Type B pancreatic cell (in vitro differentiated cells): ENCODE data around the gene GRIK4. TPM values are rescaled to one million over a fixed set of nuclear protein-coding genes. Genes with fewer than 3 reads are reported as not detected.

Experiments
- DNase-seq: peaks from one replicate; pipeline ENCODE4 v3.0.0; 2021; ENCODE audit warnings: mixed read lengths; ENCODE audit not compliant: unreplicated experiment; ENCODE audit errors: extremely low spot score
- H3K27ac Mint-ChIP-seq: 2 replicates; pipeline ENCODE4 v1.8.0; 2021; ENCODE audit warnings: mild to moderate bottlenecking, mixed read lengths
- H3K27me3 Mint-ChIP-seq: 2 replicates; pipeline ENCODE4 v1.8.0; 2021; ENCODE audit warnings: mixed read lengths
- H3K36me3 Mint-ChIP-seq: 2 replicates; pipeline ENCODE4 v1.8.0; 2021; ENCODE audit warnings: mixed read lengths
- H3K4me1 Mint-ChIP-seq: one replicate; pipeline ENCODE4 v1.8.0; 2021; ENCODE audit warnings: mixed read lengths; ENCODE audit not compliant: unreplicated experiment
- H3K4me3 Mint-ChIP-seq: 2 replicates; pipeline ENCODE4 v1.8.0; 2021; ENCODE audit warnings: mild to moderate bottlenecking, mixed read lengths
- H3K9me3 Mint-ChIP-seq: 2 replicates; pipeline ENCODE4 v1.8.0; 2021; ENCODE audit warnings: mixed read lengths
- CTCF ChIP-seq: fragments of 200-600 bp; sonication (generic); conservative IDR thresholded peaks from 2 replicates; pipeline ENCODE4 v1.5.0; 2021; ENCODE audit warnings: antibody characterized with exemption, mild to moderate bottlenecking
- total RNA-seq: library from RNA; stranded (reverse); gene quantifications from 2 replicates; pipeline ENCODE4 v1.2.1, GENCODE V29; 2021; ENCODE audit warnings: low replicate concordance

GRIK4 gene
- total RNA-seq, 1 donor from 2014 or later = 0.72 TPM

- Mint-ChIP-seq H3K27me3 (peaks cover 19% of the 10 kb centered on the region), H3K4me3 (peak overlapping the region; percentile 80)
Observed at GRCh38 chr11:120832481-120833238, 321.1 kb downstream of the GRIK4 start.

GRCh38 chr11:120834686-120835210 is 323.2 kb downstream of the GRIK4 start:
- Mint-ChIP-seq H3K27ac (no peak overlapping the region), H3K36me3 (no peaks in the 10 kb centered on the region), H3K4me1 (peaks cover 17% of the 10 kb centered on the region), H3K4me3 (no peak overlapping the region), H3K27me3 (peaks cover 10% of the 10 kb centered on the region), H3K9me3 (no peaks in the 10 kb centered on the region)
- TF ChIP-seq CTCF = no peak
- no peak for DNase-seq

More at GRCh38 chr11:120832481-120833238, 321.1 kb downstream of the GRIK4 start:
- Mint-ChIP-seq H3K27ac (no peak overlapping the region), H3K36me3 (no peaks in the 10 kb centered on the region), H3K9me3 (no peaks in the 10 kb centered on the region), H3K4me1 (peaks cover 17% of the 10 kb centered on the region)
- TF ChIP-seq CTCF = no peak
- no peak for DNase-seq

GRCh38 chr11:120835601-120836228 is 324.2 kb downstream of the GRIK4 start:
- peaks cover 10% of the 10 kb centered on the region for H3K27me3 Mint-ChIP-seq
- H3K4me3 Mint-ChIP-seq = no peak overlapping the region
- no peak overlapping the region for H3K27ac Mint-ChIP-seq
- no peaks in the 10 kb centered on the region for H3K9me3 Mint-ChIP-seq
- no peak for DNase-seq
- no peaks in the 10 kb centered on the region for H3K36me3 Mint-ChIP-seq
- peaks cover 17% of the 10 kb centered on the region for H3K4me1 Mint-ChIP-seq
- no peak for TF ChIP-seq CTCF

GRCh38 chr11:120837696-120838095 is 326.1 kb downstream of the GRIK4 start:
- no peak for DNase-seq
- no peak for TF ChIP-seq CTCF
- Mint-ChIP-seq H3K36me3 (no peaks in the 10 kb centered on the region), H3K27ac (no peak overlapping the region), H3K4me1 (peaks cover 11% of the 10 kb centered on the region), H3K27me3 (peaks cover 10% of the 10 kb centered on the region), H3K9me3 (no peaks in the 10 kb centered on the region), H3K4me3 (no peak overlapping the region)

- H3K27me3 Mint-ChIP-seq = peaks cover 7% of the 10 kb centered on the region
- H3K4me3 Mint-ChIP-seq = no peak overlapping the region
- H3K4me1 Mint-ChIP-seq = no peaks in the 10 kb centered on the region
- no peaks in the 10 kb centered on the region for H3K9me3 Mint-ChIP-seq
- DNase-seq = no peak
- TF ChIP-seq CTCF = no peak
- no peaks in the 10 kb centered on the region for H3K36me3 Mint-ChIP-seq
- H3K27ac Mint-ChIP-seq = no peak overlapping the region
Observed at GRCh38 chr11:120839201-120839600, 327.7 kb downstream of the GRIK4 start.
